Loucy (cell line): ENCODE data around the gene ALG12.

Experiments
- H2AFZ ChIP-seq: fragments of 200-600 bp; sonication (generic); 2 replicates; pipeline ENCODE4 v1.6.0; 2016; ENCODE audit warnings: antibody characterized with exemption, mild to moderate bottlenecking, low read length, moderate library complexity
- H3F3A ChIP-seq: fragments of 200-600 bp; 2 replicates; pipeline ENCODE4 v1.6.0; 2016; ENCODE audit warnings: antibody characterized with exemption, low read depth, mild to moderate bottlenecking
- H3K27me3 ChIP-seq: fragments of 200-600 bp; sonication (generic); 2 replicates; pipeline ENCODE4 v1.6.1; 2014; ENCODE audit warnings: low read length, mild to moderate bottlenecking; ENCODE audit not compliant: insufficient read depth, poor library complexity, severe bottlenecking
- H3K36me3 ChIP-seq: fragments of 200-600 bp; sonication (generic); 2 replicates; pipeline ENCODE4 v1.6.1; 2016; ENCODE audit warnings: low read length; ENCODE audit not compliant: insufficient read depth
- H3K4me1 ChIP-seq: fragments of 200-600 bp; sonication (generic); 2 replicates; pipeline ENCODE4 v1.5.1; 2014; ENCODE audit warnings: low read length, mild to moderate bottlenecking; ENCODE audit not compliant: insufficient read depth, poor library complexity, severe bottlenecking
- H3K4me2 ChIP-seq: fragments of 200-600 bp; sonication (generic); 2 replicates; pipeline ENCODE4 v1.6.0; 2014; ENCODE audit warnings: antibody characterized with exemption, low read length, low read depth, mild to moderate bottlenecking; ENCODE audit not compliant: poor library complexity, severe bottlenecking
- H3K4me3 ChIP-seq: fragments of 200-600 bp; sonication (generic); 2 replicates; pipeline ENCODE4 v1.5.1; 2014; ENCODE audit warnings: low read length, mild to moderate bottlenecking, mixed read lengths; ENCODE audit not compliant: poor library complexity, severe bottlenecking
- H3K79me2 ChIP-seq: fragments of 200-600 bp; sonication (generic); 2 replicates; pipeline ENCODE4 v1.6.1; 2014; ENCODE audit warnings: low read length; ENCODE audit not compliant: insufficient read depth
- H3K9ac ChIP-seq: fragments of 200-600 bp; sonication (generic); 2 replicates; pipeline ENCODE4 v1.6.0; 2014; ENCODE audit warnings: mild to moderate bottlenecking, low read depth, low read length, moderate library complexity; ENCODE audit not compliant: poor library complexity, severe bottlenecking
- H3K9me2 ChIP-seq: fragments of 200-600 bp; sonication (generic); replicated peaks from 2 replicates; pipeline ENCODE4 v1.6.1; 2016; ENCODE audit warnings: low read depth, low read length, mixed read lengths
- H3K9me3 ChIP-seq: fragments of 200-600 bp; sonication (generic); 2 replicates; pipeline ENCODE4 v1.6.1; 2014; ENCODE audit warnings: mild to moderate bottlenecking, antibody characterized with exemption, low read length, low read depth; ENCODE audit not compliant: insufficient read depth
- H4K20me1 ChIP-seq: fragments of 200-600 bp; sonication (generic); 2 replicates; pipeline ENCODE4 v1.6.0; 2014; ENCODE audit warnings: antibody characterized with exemption, low read length, mild to moderate bottlenecking; ENCODE audit not compliant: insufficient read depth, poor library complexity, severe bottlenecking
- CTCF ChIP-seq: fragments of 200-600 bp; sonication (generic); conservative IDR thresholded peaks from 2 replicates; pipeline ENCODE4 v1.5.1; 2014; ENCODE audit warnings: mild to moderate bottlenecking, antibody characterized with exemption, low read length
- EZH2phosphoT487 ChIP-seq: fragments of 200-600 bp; IDR thresholded peaks from 2 replicates; pipeline ENCODE4 v1.6.1; 2018; ENCODE audit warnings: antibody characterized with exemption, mild to moderate bottlenecking, moderate library complexity, borderline replicate concordance

The ALG12 gene

GRCh38 chr22:49924113-49924833 is 6.0 kb upstream of the ALG12 start:
- TF ChIP-seq EZH2phosphoT487 (no peak), CTCF (no peak)
- Histone ChIP-seq H3K27me3 (no peaks in the 10 kb centered on the region), H3K9ac (no peak overlapping the region), H3K4me2 (no peak overlapping the region), H3K9me2 (no peaks in the 10 kb centered on the region), H3K4me1 (peaks cover 10% of the 10 kb centered on the region), H3K79me2 (no peaks in the 10 kb centered on the region), H3K4me3 (no peak overlapping the region), H3K36me3 (no peaks in the 10 kb centered on the region), H4K20me1 (no peaks in the 10 kb centered on the region), H2AFZ (no peak overlapping the region), H3K9me3 (no peaks in the 10 kb centered on the region), H3F3A (no peaks in the 10 kb centered on the region)

GRCh38 chr22:49923445-49923844 is 5.2 kb upstream of the ALG12 start:
- H3K9me2 ChIP-seq: no peaks in the 10 kb centered on the region
- H3K27me3 ChIP-seq: no peaks in the 10 kb centered on the region
- no peaks in the 10 kb centered on the region for H4K20me1 ChIP-seq
- no peaks in the 10 kb centered on the region for H3K79me2 ChIP-seq
- no peak overlapping the region for H3K4me2 ChIP-seq
- H3K4me1 ChIP-seq: peaks cover 10% of the 10 kb centered on the region
- H2AFZ ChIP-seq: no peak overlapping the region
- no peak overlapping the region for H3K9ac ChIP-seq
- H3K36me3 ChIP-seq: no peaks in the 10 kb centered on the region
- TF ChIP-seq EZH2phosphoT487: no peak
- no peak for TF ChIP-seq CTCF
- H3F3A ChIP-seq: no peaks in the 10 kb centered on the region
- no peak overlapping the region for H3K4me3 ChIP-seq
- no peaks in the 10 kb centered on the region for H3K9me3 ChIP-seq

- Histone ChIP-seq H2AFZ (no peak overlapping the region), H3K27me3 (no peaks in the 10 kb centered on the region), H4K20me1 (no peaks in the 10 kb centered on the region), H3F3A (no peaks in the 10 kb centered on the region), H3K79me2 (peaks cover under 1% of the 10 kb centered on the region; the same call in 1 of the 2 replicates), H3K36me3 (no peaks in the 10 kb centered on the region), H3K4me2 (no peak overlapping the region), H3K9ac (no peak overlapping the region), H3K4me1 (peaks cover 10% of the 10 kb centered on the region), H3K9me2 (no peaks in the 10 kb centered on the region), H3K4me3 (no peak overlapping the region), H3K9me3 (no peaks in the 10 kb centered on the region)
- TF ChIP-seq EZH2phosphoT487 (no peak), CTCF (no peak)
Measured at GRCh38 chr22:49922926-49923325, 4.7 kb upstream of the ALG12 start.
